GM19043 (cell line): ENCODE data around the gene SHC2.
"Not testable (repeated sequence)": the region's sequence is repeated elsewhere in the genome, so short reads cannot be mapped to it uniquely, and the experiment has no call there.

Experiments used
- ATAC-seq: cut with Tn5 transposase; IDR thresholded peaks from one replicate; pipeline ENCODE4 v1.9.1; 2021; ENCODE audit warnings: low read depth; ENCODE audit not compliant: unreplicated experiment

The SHC2 gene

DNA sequence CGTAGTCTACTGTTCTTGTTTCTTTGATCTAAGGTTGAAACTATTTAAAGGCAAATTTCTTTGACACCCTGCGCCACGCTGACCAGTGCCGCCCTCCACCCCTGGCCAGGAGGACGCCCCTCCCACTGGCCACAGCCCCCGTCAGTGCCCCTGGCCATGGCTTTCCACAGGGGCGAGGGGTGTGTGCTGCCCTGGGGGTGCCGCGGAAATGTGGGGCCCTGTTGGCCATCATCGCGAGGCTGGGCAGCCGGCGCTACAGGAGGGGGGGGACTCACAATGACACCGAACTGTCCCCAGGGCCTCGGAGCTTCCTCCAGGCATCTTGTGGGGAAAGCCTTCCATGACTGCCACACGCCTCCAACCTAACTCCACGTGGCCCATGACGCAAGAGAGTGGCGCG is 10.9 kb downstream of the SHC2 start:
- no peak for ATAC-seq

DNA sequence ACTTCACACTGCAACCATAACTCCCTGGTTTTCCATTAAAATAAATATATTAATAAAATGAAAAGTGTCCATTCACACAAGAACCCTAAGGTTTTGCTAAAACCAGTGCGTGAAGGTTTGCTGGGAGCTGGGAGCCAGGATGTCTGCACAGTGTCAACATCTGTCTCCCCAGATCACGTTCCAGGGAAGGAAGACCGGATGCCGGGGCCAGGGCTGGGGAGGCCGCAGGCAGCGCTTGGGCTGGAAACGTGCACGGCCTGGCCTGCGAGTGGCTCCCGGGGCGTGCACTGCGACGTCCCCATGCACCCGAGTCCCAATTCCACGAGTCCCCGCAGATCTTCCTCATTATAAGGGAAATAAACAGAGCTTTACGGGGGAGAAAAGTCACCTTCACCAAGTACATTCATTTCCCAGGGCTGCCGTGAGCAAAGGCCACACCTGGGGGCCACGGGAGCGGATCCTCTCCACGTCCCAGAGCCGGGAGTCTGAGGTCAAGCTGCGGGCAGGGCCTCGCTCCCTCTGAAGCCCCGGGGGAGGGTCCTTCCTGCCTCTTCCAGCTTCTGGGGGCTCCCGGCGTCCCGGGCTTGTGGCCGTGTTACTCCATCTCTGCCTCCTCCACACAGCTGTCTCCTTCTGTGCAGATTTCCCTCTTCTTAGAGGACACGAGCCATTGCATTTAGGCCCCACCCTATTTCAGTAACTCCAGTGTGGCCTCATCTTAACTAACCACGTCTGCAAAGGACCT is 12.8 kb downstream of the SHC2 start:
- no peak for ATAC-seq

GRCh38 chr19:447064-447426 is 13.8 kb downstream of the SHC2 start:
- ATAC-seq: no peak

DNA sequence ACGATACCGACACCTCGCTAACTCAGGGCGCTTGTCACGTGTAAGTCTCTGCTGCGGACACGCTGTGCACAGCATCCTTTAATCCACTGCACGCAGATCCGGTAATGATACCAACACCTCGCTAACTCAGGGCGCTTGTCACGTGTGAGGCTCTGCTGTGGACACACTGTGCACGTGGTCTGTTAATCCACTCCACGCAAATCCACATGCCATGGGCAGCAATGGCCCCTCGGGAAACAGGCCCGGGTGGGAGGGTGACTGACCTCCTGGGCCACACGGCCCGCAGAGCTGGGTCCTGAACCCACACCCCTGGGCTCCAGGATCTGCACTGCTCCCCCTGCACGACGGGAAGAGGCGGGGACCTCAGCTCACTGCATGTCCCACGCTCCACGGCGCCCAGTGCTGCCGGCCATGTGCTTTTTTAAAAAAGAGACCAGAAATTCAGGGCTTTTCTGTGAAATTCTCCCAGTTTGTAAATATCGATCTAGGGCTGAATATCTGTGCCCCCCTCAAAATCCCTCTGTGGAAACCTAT is 16.1 kb downstream of the SHC2 start:
- ATAC-seq: no peak

- ATAC-seq: no peak
These were observed 17.8 kb downstream of the SHC2 start for GRCh38 chr19:443005-443404.

GRCh38 chr19:442085-442484 is 18.7 kb downstream of the SHC2 start:
- no peak for ATAC-seq

DNA sequence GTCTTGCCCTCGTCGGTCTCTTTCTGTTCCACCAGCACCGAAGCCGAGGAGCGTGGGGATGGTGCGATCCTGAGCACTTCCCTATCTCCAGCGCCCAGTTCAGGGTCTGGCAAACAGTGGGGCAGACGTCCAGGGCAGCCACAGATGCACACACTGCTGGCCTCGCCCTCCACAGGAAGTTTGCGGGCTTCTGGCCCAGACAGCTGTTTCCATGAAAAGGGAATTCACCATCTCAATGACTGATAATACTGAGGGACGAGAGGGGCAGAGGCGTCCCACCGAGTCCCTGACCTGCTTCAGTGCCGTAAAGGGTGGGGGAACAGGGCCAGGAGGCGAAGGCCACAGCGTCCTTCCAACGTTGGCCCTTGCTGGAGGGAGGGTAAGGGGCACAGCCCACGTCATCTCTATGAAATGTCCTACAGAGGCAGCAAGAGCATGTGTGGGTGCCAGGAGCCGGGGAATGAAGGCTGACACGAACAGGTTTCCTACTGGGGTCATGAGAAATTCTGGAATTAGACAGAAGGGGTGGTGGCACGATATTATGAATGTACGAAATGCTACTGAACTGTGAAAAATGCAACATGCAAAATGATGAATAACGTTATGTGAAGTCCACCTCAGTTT is 19.5 kb downstream of the SHC2 start:
- no peak for ATAC-seq

GRCh38 chr19:440391-441212 is 20.2 kb downstream of the SHC2 start:
- ATAC-seq: no peak

DNA sequence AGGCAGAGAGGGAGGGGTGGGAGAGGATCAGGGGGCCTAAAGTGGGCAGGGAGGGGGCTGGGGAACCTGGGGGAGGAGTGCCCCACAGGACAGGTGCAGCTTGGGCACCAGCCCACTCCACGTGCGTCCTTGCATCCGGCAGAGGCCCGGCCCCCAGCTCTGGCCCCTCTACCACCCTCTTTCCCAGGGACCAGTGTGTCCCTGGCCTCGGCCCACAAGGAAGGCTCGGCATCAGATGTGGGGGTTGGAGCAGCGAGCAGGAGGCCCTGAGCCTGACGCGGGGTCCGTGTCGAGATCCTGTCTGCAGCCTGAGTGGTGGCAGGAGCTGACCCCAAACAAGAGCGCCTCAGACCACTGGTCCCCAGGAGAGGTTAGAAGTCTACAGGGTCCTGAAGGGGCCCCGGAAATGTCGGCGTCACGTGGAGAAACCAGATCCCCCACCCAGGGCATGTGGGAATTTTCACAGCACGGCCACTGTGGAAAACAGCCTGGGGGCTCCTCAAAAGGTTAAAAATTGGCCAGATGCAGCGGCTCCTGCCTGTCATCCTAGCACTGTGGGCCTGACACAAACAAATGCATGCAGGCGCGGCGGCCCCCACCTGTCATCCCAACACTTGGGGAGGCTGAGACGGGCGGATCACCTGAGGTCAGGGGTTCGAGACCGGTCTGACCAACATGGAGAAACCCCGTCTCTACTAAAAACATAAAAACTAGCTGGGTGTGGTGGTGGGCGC is 21.5 kb downstream of the SHC2 start:
- ATAC-seq: no peak

- no peak for ATAC-seq
These were observed 22.3 kb downstream of the SHC2 start for GRCh38 chr19:438416-438958.

DNA sequence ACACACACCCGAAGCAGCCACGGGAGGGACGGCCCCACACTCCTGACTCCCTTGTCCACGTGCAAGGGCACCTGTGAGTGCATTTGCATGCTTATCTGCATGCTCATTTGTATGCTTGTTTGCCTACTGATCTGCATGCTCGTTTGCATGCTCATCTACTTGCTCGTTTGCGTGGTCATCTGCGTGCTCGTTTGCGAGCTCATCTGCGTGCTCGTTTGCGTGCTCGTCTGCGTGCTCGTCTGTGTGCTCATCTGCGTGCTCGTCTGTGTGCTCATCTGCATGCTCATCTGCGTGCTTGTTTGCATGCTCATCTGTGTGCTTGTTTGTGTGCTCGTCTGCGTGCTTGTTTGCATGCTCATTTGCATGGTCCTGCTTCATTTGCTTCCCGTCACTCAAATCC is 23.8 kb downstream of the SHC2 start:
- no peak for ATAC-seq

- no peak for ATAC-seq
These were observed 24.4 kb downstream of the SHC2 start for GRCh38 chr19:436413-436950.

- no peak for ATAC-seq
These were observed 25.0 kb downstream of the SHC2 start for GRCh38 chr19:435707-436412.

DNA sequence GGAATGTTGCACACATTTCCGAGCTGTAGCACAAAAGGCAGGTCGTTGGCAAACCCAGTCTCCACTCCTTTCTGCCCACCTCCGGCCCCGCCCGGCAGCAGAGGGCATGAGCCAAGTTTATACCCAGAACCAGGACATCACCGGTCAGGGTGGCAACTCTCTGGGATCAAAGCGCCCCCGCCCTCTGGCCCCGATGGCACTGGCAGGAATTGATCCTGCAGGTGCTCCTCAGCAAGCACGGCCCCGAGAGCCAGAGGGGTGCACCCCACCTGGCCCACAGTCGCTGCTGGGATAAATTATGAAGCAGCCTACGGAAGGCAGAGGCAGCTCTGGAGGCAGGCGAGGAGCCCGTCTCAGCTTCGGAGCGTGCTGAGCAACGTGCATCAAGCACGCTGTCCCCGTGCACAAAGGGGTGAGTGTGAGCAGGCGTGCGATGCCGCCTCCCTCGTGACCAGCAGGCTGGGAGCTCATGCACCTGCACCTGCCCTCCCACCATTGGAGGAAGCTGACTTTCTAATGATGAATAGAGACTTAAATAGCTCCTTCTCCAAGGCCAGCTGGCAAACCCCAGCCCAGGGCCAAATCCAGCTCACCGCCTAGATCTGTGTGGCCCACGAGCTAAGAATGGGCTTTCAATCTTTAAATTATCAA is 25.7 kb downstream of the SHC2 start:
- ATAC-seq: no peak

GRCh38 chr19:434152-434960 is 26.5 kb downstream of the SHC2 start:
- no peak for ATAC-seq

GRCh38 chr19:430701-431100 is 30.1 kb downstream of the SHC2 start:
- no peak for ATAC-seq

GRCh38 chr19:428149-428548 is 32.7 kb downstream of the SHC2 start:
- ATAC-seq: no peak

DNA sequence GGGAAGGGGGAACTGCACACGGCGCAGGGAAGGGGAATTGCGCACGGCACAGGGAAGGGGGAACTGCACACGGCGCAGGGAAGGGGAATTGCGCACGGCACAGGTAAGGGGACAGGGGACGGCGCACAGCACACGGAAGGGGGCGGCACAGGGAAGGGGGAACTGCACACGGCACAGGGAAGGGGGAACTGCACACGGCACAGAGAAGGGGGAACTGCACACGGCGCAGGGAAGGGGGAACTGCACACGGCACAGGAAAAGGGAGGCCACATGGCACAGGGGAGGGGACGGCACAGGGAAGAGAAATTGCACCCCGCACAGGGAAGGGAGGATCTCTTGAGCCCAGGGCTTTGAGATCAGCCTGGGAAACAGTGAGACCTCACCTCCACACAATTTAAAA is 33.2 kb downstream of the SHC2 start:
- ATAC-seq: not testable (repeated sequence)
